Measurements from ENCODE around the gene GUCY2C. TPM values are rescaled to one million over a fixed set of nuclear protein-coding genes. Genes with fewer than 3 reads are reported as not detected.

The GUCY2C gene
- total and polyA plus RNA-seq, 10 of the 15 experiments (the other 5 are each of a cell fraction or from before 2014, with no cell fraction given), result 0.08 to 0.60 (median 0.17) TPM

DNA sequence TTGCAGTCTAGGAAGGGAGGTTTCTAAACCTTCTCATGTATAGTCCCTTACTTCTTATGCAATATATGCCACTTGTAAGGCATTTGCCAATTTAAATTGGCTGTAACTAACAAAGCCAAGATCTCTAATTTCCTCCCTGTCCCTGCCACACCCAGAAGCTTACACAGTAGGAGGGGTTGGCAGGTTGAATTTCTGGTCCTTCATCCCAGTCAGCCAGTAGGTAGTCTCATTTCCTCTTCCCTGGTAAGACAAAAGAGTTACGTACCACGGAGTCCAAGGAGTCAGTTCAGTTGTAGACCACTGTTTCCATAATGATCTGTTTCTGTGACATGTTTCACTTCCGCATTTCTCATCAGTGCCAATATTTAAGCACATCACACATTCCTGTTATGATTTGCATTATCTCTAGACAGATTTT lies 81.7 kb downstream of the GUCY2C start (continued):
- TF ChIP-seq, protein P1, sequence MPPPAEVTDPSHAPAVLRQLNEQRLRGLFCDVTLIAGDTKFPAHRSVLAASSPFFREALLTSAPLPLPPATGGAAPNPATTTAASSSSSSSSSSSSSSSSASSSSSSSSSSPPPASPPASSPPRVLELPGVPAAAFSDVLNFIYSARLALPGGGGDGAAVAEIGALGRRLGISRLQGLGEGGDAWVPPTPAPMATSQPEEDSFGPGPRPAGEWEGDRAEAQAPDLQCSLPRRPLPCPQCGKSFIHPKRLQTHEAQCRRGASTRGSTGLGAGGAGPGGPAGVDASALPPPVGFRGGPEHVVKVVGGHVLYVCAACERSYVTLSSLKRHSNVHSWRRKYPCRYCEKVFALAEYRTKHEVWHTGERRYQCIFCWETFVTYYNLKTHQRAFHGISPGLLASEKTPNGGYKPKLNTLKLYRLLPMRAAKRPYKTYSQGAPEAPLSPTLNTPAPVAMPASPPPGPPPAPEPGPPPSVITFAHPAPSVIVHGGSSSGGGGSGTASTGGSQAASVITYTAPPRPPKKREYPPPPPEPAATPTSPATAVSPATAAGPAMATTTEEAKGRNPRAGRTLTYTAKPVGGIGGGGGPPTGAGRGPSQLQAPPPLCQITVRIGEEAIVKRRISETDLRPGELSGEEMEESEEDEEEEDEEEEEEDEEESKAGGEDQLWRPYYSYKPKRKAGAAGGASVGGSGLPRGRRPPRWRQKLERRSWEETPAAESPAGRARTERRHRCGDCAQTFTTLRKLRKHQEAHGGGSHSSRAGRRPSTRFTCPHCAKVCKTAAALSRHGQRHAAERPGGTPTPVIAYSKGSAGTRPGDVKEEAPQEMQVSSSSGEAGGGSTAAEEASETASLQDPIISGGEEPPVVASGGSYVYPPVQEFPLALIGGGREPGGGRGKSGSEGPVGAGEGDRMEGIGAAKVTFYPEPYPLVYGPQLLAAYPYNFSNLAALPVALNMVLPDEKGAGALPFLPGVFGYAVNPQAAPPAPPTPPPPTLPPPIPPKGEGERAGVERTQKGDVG (CRISPR knock-in tag; IDR thresholded peaks at IDR 0.05), result no peak
- TF ChIP-seq ZSCAN29 (IDR thresholded peaks at IDR 0.05) (no peak), PAX8 (IDR thresholded peaks at IDR 0.05) (no peak), FOS (IDR thresholded peaks at IDR 0.05; ENCODE audit: borderline replicate concordance, extremely low read depth, insufficient read length) (no peak), YBX1 (IDR thresholded peaks at IDR 0.05) (no peak), EZH2 (IDR thresholded peaks at IDR 0.05; ENCODE audit: borderline replicate concordance, control insufficient read depth, low read depth, low read length) (no peak), RFX5 (IDR thresholded peaks at IDR 0.05; ENCODE audit: low read depth, low read length) (no peak), MEF2B (IDR thresholded peaks at IDR 0.05; ENCODE audit: partially characterized antibody, poor library complexity, severe bottlenecking) (peak; percentile 53), HCFC1 (IDR thresholded peaks at IDR 0.05; ENCODE audit: low read length) (no peak), NFYA (IDR thresholded peaks at IDR 0.05; ENCODE audit: borderline replicate concordance, low read depth, low read length) (no peak), ASH2L (IDR thresholded peaks at IDR 0.05; ENCODE audit: borderline replicate concordance, low read depth) (no peak), SPI1 (IDR thresholded peaks at IDR 0.05; ENCODE audit: borderline replicate concordance, insufficient read depth, low read depth, low read length) (peak; percentile 98), SUZ12 (IDR thresholded peaks at IDR 0.05; ENCODE audit: unreplicated experiment) (no peak), JUNB (IDR thresholded peaks at IDR 0.05) (peak; percentile 85), SRF (IDR thresholded peaks at IDR 0.05; ENCODE audit: low read depth in 2 of 2, low read length in 2 of 2) (no peak)
- TF ChIP-seq, protein P2, sequence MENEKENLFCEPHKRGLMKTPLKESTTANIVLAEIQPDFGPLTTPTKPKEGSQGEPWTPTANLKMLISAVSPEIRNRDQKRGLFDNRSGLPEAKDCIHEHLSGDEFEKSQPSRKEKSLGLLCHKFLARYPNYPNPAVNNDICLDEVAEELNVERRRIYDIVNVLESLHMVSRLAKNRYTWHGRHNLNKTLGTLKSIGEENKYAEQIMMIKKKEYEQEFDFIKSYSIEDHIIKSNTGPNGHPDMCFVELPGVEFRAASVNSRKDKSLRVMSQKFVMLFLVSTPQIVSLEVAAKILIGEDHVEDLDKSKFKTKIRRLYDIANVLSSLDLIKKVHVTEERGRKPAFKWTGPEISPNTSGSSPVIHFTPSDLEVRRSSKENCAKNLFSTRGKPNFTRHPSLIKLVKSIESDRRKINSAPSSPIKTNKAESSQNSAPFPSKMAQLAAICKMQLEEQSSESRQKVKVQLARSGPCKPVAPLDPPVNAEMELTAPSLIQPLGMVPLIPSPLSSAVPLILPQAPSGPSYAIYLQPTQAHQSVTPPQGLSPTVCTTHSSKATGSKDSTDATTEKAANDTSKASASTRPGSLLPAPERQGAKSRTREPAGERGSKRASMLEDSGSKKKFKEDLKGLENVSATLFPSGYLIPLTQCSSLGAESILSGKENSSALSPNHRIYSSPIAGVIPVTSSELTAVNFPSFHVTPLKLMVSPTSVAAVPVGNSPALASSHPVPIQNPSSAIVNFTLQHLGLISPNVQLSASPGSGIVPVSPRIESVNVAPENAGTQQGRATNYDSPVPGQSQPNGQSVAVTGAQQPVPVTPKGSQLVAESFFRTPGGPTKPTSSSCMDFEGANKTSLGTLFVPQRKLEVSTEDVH (IDR thresholded peaks at IDR 0.05; ENCODE audit: low read depth, partially characterized antibody), result no peak
- TF ChIP-seq, protein P3, sequence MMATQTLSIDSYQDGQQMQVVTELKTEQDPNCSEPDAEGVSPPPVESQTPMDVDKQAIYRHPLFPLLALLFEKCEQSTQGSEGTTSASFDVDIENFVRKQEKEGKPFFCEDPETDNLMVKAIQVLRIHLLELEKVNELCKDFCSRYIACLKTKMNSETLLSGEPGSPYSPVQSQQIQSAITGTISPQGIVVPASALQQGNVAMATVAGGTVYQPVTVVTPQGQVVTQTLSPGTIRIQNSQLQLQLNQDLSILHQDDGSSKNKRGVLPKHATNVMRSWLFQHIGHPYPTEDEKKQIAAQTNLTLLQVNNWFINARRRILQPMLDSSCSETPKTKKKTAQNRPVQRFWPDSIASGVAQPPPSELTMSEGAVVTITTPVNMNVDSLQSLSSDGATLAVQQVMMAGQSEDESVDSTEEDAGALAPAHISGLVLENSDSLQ (IDR thresholded peaks at IDR 0.05), result peak; percentile 66
- TF ChIP-seq, protein P4, sequence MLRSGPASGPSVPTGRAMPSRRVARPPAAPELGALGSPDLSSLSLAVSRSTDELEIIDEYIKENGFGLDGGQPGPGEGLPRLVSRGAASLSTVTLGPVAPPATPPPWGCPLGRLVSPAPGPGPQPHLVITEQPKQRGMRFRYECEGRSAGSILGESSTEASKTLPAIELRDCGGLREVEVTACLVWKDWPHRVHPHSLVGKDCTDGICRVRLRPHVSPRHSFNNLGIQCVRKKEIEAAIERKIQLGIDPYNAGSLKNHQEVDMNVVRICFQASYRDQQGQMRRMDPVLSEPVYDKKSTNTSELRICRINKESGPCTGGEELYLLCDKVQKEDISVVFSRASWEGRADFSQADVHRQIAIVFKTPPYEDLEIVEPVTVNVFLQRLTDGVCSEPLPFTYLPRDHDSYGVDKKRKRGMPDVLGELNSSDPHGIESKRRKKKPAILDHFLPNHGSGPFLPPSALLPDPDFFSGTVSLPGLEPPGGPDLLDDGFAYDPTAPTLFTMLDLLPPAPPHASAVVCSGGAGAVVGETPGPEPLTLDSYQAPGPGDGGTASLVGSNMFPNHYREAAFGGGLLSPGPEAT (IDR thresholded peaks at IDR 0.05; ENCODE audit: low read depth), result peak; percentile 85
- TF ChIP-seq, protein P5, sequence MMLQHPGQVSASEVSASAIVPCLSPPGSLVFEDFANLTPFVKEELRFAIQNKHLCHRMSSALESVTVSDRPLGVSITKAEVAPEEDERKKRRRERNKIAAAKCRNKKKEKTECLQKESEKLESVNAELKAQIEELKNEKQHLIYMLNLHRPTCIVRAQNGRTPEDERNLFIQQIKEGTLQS (IDR thresholded peaks at IDR 0.05; ENCODE audit: borderline replicate concordance, extremely low read depth, low read depth, low read length), result no peak

Data from GM12878 (cell line).